ENCODE results near the gene CRAMP1.
A peak's percentile ranks its signal among the peaks of the same experiment; 100 is the strongest.

Gene CRAMP1

GRCh38 chr16:1677942-1678499 is 65.9 kb downstream of the CRAMP1 start, which contains the start of gene JPT2 (continued):
- TF ChIP-seq ZNF626 (tag by site-specific recombination; IDR thresholded peaks at IDR 0.05) (no peak), ZNF155 (tag by site-specific recombination; IDR thresholded peaks at IDR 0.05) (no peak), EGR2 (tag by site-specific recombination; IDR thresholded peaks at IDR 0.05; ENCODE audit: low read depth) (peak; percentile 79), TRIM28 (IDR thresholded peaks at IDR 0.05; ENCODE audit: borderline replicate concordance, low read length) (no peak), ZNF561 (tag by site-specific recombination; IDR thresholded peaks at IDR 0.05; ENCODE audit: borderline replicate concordance) (no peak; the same call in 1 of the 2 replicates), ZNF768 (tag by site-specific recombination; IDR thresholded peaks at IDR 0.05) (no peak), ZNF585B (tag by site-specific recombination; IDR thresholded peaks at IDR 0.05) (no peak), ZNF621 (tag by site-specific recombination; IDR thresholded peaks at IDR 0.05) (no peak), KLF10 (tag by site-specific recombination; IDR thresholded peaks at IDR 0.05) (peak; percentile 79; the same call in 1 of the 2 replicates)
- TF ChIP-seq, protein P1, sequence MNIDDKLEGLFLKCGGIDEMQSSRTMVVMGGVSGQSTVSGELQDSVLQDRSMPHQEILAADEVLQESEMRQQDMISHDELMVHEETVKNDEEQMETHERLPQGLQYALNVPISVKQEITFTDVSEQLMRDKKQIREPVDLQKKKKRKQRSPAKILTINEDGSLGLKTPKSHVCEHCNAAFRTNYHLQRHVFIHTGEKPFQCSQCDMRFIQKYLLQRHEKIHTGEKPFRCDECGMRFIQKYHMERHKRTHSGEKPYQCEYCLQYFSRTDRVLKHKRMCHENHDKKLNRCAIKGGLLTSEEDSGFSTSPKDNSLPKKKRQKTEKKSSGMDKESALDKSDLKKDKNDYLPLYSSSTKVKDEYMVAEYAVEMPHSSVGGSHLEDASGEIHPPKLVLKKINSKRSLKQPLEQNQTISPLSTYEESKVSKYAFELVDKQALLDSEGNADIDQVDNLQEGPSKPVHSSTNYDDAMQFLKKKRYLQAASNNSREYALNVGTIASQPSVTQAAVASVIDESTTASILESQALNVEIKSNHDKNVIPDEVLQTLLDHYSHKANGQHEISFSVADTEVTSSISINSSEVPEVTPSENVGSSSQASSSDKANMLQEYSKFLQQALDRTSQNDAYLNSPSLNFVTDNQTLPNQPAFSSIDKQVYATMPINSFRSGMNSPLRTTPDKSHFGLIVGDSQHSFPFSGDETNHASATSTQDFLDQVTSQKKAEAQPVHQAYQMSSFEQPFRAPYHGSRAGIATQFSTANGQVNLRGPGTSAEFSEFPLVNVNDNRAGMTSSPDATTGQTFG (tag by site-specific recombination; IDR thresholded peaks at IDR 0.05; ENCODE audit: borderline replicate concordance) = no peak
- TF ChIP-seq, protein P2, sequence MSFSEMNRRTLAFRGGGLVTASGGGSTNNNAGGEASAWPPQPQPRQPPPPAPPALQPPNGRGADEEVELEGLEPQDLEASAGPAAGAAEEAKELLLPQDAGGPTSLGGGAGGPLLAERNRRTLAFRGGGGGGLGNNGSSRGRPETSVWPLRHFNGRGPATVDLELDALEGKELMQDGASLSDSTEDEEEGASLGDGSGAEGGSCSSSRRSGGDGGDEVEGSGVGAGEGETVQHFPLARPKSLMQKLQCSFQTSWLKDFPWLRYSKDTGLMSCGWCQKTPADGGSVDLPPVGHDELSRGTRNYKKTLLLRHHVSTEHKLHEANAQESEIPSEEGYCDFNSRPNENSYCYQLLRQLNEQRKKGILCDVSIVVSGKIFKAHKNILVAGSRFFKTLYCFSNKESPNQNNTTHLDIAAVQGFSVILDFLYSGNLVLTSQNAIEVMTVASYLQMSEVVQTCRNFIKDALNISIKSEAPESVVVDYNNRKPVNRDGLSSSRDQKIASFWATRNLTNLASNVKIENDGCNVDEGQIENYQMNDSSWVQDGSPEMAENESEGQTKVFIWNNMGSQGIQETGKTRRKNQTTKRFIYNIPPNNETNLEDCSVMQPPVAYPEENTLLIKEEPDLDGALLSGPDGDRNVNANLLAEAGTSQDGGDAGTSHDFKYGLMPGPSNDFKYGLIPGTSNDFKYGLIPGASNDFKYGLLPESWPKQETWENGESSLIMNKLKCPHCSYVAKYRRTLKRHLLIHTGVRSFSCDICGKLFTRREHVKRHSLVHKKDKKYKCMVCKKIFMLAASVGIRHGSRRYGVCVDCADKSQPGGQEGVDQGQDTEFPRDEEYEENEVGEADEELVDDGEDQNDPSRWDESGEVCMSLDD (tag by site-specific recombination; IDR thresholded peaks at IDR 0.05) = no peak

- Histone ChIP-seq H3K4me3 (ENCODE audit: low read depth, low read length) (peak overlapping the region; percentile 71), H3K9me3 (ENCODE audit: control insufficient read depth, insufficient read depth, low read depth, low read length) (no peaks in the 10 kb centered on the region), H3K27ac (ENCODE audit: extremely low read depth, low read depth, low read length) (peak overlapping the region; percentile 95), H3K4me1 (ENCODE audit: control insufficient read depth, insufficient read depth, low read length) (no peaks in the 10 kb centered on the region; the same call in 1 of the 2 replicates), H3K36me3 (ENCODE audit: control insufficient read depth in 2 of 2, insufficient read depth in 1 of 2, low read length in 2 of 2) (peaks cover 0 to 54% of the 10 kb centered on the region in 2 experiments; a peak in 2 of 3 replicates)
- CTCF ChIA-PET = interaction anchor here (1.0 to 1.5 kb wide), 3 partner anchors 13 to 51 kb away, joined by 3 to 6 read pairs (median 4); partner anchors contain the start of gene MAPK8IP3
- POLR2A ChIA-PET = interaction anchor here (0.9 to 3.6 kb wide), 15 partner anchors 9 to 959 kb away, joined by 3 to 44 read pairs (median 3); partner anchors contain the start of genes MAPK8IP3, MRPS34, NME3 and NUBP2
- no peak for TF ChIP-seq ZNF571 (tag by site-specific recombination; IDR thresholded peaks at IDR 0.05)
- TF ChIP-seq ZNF184 (tag by site-specific recombination; IDR thresholded peaks at IDR 0.05) = no peak
- no peak for TF ChIP-seq ZNF155 (tag by site-specific recombination; IDR thresholded peaks at IDR 0.05)
- no peak; the same call in none of the 2 replicates for TF ChIP-seq ZBTB8A (tag by site-specific recombination; IDR thresholded peaks at IDR 0.05)
- no peak for TF ChIP-seq ZNF449 (tag by site-specific recombination; IDR thresholded peaks at IDR 0.05)
- TF ChIP-seq ZNF629 (tag by site-specific recombination; IDR thresholded peaks at IDR 0.05) = no peak
- TF ChIP-seq ZBTB1 (tag by site-specific recombination; IDR thresholded peaks at IDR 0.05) = no peak
- no peak for TF ChIP-seq ZNF37A (tag by site-specific recombination; IDR thresholded peaks at IDR 0.05)
- no peak for TF ChIP-seq INSM2 (tag by site-specific recombination; IDR thresholded peaks at IDR 0.05)
- TF ChIP-seq, protein P3, sequence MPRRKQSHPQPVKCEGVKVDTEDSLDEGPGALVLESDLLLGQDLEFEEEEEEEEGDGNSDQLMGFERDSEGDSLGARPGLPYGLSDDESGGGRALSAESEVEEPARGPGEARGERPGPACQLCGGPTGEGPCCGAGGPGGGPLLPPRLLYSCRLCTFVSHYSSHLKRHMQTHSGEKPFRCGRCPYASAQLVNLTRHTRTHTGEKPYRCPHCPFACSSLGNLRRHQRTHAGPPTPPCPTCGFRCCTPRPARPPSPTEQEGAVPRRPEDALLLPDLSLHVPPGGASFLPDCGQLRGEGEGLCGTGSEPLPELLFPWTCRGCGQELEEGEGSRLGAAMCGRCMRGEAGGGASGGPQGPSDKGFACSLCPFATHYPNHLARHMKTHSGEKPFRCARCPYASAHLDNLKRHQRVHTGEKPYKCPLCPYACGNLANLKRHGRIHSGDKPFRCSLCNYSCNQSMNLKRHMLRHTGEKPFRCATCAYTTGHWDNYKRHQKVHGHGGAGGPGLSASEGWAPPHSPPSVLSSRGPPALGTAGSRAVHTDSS (tag by site-specific recombination; IDR thresholded peaks at IDR 0.05) = no peak
- no peak for TF ChIP-seq ZNF423 (tag by site-specific recombination; IDR thresholded peaks at IDR 0.05)
- 0 out of 2 replicates have a peak, but pooled peaks have one; percentile 10 for TF ChIP-seq ZEB2 (tag by site-specific recombination; IDR thresholded peaks at IDR 0.05)
- TF ChIP-seq AEBP2 (tag by site-specific recombination; IDR thresholded peaks at IDR 0.05; ENCODE audit: borderline replicate concordance) = no peak
These were observed 66.4 kb downstream of the CRAMP1 start for GRCh38 chr16:1678500-1679098.
